ENCODE measurements around the gene TXLNA. TPM values are rescaled to one million over a fixed set of nuclear protein-coding genes. Genes with fewer than 3 reads are reported as not detected.

TXLNA gene
- total and polyA plus RNA-seq, 9 donors, result 30.5 to 46.2 (median 34.1) TPM

DNA sequence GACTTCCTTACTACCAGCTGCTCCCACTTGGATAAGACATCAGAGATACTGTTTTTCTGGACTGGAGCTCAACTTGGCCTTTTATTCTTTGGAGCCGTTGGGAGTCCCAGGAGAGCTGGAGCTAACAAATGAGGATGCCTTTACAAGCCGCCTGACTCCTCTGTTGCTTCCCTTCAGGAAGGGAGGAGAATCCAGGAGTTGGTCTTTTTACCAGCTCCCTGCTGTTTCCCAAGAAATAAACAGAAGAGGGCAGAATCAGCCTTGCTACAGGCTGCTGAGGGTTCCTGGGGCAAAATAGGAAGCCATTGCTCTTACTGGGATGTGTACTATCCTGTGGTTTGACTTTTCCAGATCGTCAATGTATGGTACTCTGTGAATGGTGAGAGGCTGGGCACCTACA is 44.2 kb downstream of the TXLNA start:
- peaks cover 23% of the 10 kb centered on the region for H3K4me1 ChIP-seq (ENCODE audit: control insufficient read depth, insufficient read depth, low read length)
- 62% methylated on average over 3 of the region's 3 CpGs for WGBS (ENCODE audit: insufficient coverage)
- H3K36me3 ChIP-seq (ENCODE audit: control insufficient read depth, insufficient read depth, low read length), result peaks cover 59% of the 10 kb centered on the region
- no peak overlapping the region for H3K27ac ChIP-seq (ENCODE audit: low read length)
- no peaks in the 10 kb centered on the region for H3K27me3 ChIP-seq (ENCODE audit: control insufficient read depth, insufficient read depth, low read length)
- no peak for DNase-seq
- no peak overlapping the region for H3K4me3 ChIP-seq (ENCODE audit: low read length)
- no peaks in the 10 kb centered on the region for H3K9me3 ChIP-seq (replicated peaks; ENCODE audit: control insufficient read depth, low read depth, low read length)

DNA sequence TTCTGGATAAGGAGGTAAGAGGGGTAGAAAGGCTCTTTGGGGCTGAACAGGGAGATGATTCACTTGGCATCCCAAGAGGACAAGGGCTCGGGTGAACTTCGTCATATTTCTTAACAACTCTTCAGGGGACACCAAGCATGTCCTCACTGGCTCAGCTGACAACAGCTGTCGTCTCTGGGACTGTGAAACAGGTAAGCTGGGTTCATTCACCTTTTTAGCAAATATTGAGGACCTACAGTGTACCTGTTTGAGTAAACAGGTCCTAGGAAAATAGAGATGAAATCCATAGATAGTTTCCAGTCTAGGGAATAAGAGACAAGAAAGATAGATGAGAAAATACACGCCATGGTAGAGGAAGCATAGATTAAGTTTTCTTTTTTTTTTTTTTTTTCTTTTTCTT is 44.8 kb downstream of the TXLNA start:
- no peaks in the 10 kb centered on the region for H3K9me3 ChIP-seq (replicated peaks; ENCODE audit: control insufficient read depth, low read depth, low read length)
- no peak overlapping the region for H3K4me3 ChIP-seq (ENCODE audit: low read length)
- 100% methylated on average over 2 of the region's 4 CpGs for WGBS (ENCODE audit: insufficient coverage)
- peaks cover 60% of the 10 kb centered on the region for H3K36me3 ChIP-seq (ENCODE audit: control insufficient read depth, insufficient read depth, low read length)
- DNase-seq, result no peak
- no peak overlapping the region for H3K27ac ChIP-seq (ENCODE audit: low read length)
- H3K27me3 ChIP-seq (ENCODE audit: control insufficient read depth, insufficient read depth, low read length), result no peaks in the 10 kb centered on the region
- peaks cover 23% of the 10 kb centered on the region for H3K4me1 ChIP-seq (ENCODE audit: control insufficient read depth, insufficient read depth, low read length)

DNA sequence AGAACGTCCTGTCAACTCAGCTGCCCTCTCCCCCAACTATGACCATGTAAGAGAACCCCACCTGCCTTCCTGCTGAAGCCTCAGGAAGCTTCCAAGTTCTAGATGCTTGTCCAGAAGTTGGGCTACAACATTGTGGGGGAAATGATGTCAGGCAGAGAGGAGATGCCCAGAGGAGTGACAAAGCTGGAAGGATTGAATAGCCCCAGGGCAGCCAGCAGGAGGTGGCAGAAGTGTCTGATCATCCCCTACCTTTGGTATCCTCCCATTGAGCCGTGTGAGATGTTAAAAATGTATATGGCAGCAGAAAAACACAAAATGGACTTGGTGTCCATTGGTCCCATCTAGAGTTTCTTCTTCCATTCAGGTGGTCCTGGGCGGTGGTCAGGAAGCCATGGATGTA is 49.3 kb downstream of the TXLNA start:
- no peaks in the 10 kb centered on the region for H3K27me3 ChIP-seq (ENCODE audit: control insufficient read depth, insufficient read depth, low read length)
- no CpG with 5 or more reads among the region's 3 CpGs for WGBS (ENCODE audit: insufficient coverage)
- no peak overlapping the region for H3K4me3 ChIP-seq (ENCODE audit: low read length)
- H3K36me3 ChIP-seq (ENCODE audit: control insufficient read depth, insufficient read depth, low read length), result peaks cover 70% of the 10 kb centered on the region
- H3K9me3 ChIP-seq (replicated peaks; ENCODE audit: control insufficient read depth, low read depth, low read length), result no peaks in the 10 kb centered on the region
- H3K4me1 ChIP-seq (ENCODE audit: control insufficient read depth, insufficient read depth, low read length), result peaks cover under 1% of the 10 kb centered on the region
- H3K27ac ChIP-seq (ENCODE audit: low read length), result no peak overlapping the region
- DNase-seq, result no peak

DNA sequence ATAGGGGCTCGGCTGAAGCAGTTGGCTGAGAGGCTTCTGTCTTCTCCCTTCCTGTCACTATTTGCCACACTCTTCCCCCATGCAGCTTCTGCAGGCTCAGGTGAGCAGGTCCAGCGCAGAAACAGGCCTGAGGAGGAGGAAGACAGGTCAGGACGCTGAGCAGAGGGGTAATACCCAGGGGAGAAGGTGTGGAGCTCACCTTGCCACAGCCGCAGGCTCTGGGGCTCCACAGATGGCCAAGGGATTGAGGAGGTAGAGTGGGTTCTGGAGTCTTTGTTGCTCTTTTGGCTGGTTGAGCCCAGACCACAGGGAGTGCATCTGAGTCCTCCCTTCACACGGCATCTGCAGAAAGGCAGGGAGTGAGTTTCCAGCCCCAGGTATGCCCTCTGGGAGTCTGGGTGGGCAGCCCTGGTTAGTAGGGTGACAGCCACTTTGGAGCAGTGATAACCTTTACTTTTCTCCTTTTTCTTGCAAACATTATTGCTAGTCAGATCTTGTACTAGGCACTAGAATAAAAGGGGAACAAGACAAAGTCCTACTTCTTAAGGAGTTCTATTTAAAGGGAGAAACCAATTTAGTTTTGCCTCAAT is 52.5 kb downstream of the TXLNA start:
- WGBS (ENCODE audit: insufficient coverage), result 77% methylated on average over 2 of the region's 5 CpGs

DNA sequence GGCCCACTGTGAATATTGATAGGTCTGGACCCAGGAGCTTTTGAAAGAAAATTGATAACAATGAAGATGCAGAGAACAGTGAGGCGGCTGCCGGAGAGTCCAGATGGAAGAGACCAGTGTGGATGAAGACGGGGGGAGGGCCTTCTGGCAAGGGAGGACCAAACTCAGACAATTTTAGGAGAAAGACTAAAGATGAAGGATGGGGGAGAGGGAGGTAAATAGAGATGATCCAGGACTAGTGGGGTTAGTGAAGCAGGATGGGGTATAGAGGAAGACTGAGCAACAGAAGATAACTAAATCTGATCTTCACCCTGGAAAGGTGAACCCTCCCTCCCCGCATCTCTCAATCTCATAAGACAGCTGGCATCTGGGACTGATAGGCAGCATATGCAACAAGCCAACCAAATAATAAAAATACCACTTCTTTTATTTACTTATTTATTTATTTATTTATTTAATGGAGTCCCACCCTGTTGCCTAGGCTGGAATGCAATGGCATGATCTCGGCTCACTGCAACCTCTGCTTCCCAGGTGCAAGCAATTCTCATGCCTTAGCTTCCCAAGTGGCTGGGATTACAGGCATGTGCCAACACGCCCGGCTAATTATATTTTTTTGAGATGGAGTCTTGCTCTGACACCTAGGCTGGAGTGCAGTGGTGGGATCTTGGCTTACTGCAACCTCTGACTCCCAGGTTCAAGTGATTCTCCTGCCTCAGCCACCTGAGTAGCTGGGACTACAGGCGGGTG is 53.3 kb downstream of the TXLNA start:
- DNase-seq, result no peak
- Histone ChIP-seq H3K4me1 (ENCODE audit: control insufficient read depth, insufficient read depth, low read length) (no peaks in the 10 kb centered on the region), H3K27ac (ENCODE audit: low read length) (no peak overlapping the region), H3K9me3 (replicated peaks; ENCODE audit: control insufficient read depth, low read depth, low read length) (no peaks in the 10 kb centered on the region), H3K4me3 (ENCODE audit: low read length) (no peak overlapping the region), H3K36me3 (ENCODE audit: control insufficient read depth, insufficient read depth, low read length) (peaks cover 53% of the 10 kb centered on the region), H3K27me3 (ENCODE audit: control insufficient read depth, insufficient read depth, low read length) (no peaks in the 10 kb centered on the region)
- 77% methylated on average over 4 of the region's 8 CpGs for WGBS (ENCODE audit: insufficient coverage)

More for the DNA sequence above, 52.5 kb downstream of the TXLNA start:
- H3K27me3 ChIP-seq (ENCODE audit: control insufficient read depth, insufficient read depth, low read length), result no peaks in the 10 kb centered on the region
- no peak for DNase-seq
- H3K4me1 ChIP-seq (ENCODE audit: control insufficient read depth, insufficient read depth, low read length), result no peaks in the 10 kb centered on the region
- no peaks in the 10 kb centered on the region for H3K9me3 ChIP-seq (replicated peaks; ENCODE audit: control insufficient read depth, low read depth, low read length)
- H3K4me3 ChIP-seq (ENCODE audit: low read length), result no peak overlapping the region
- H3K36me3 ChIP-seq (ENCODE audit: control insufficient read depth, insufficient read depth, low read length), result peaks cover 57% of the 10 kb centered on the region
- H3K27ac ChIP-seq (ENCODE audit: low read length), result no peak overlapping the region

DNA sequence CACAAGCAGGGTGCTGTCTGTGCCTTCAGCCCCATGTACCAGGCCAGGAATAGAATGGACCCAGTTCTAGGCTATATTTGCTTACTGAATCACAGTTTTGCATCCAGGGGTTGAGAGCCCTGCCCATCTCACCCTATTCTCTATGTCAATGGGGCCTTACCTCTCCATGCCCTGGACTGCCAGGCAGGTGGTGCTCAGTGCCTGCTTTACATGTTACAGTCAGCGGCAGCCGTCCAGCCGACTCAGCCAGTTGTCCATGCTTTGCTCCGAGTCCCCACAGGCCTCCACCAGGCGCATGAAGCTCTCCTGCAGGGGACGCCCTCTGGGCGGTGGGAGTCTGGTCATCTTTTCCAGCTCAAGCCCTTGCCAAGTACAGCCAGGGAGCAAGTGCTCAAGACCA is 55.3 kb downstream of the TXLNA start:
- peaks cover 42% of the 10 kb centered on the region for H3K36me3 ChIP-seq (ENCODE audit: control insufficient read depth, insufficient read depth, low read length)
- no peaks in the 10 kb centered on the region for H3K27me3 ChIP-seq (ENCODE audit: control insufficient read depth, insufficient read depth, low read length)
- no peak for DNase-seq
- H3K4me3 ChIP-seq (ENCODE audit: low read length), result no peak overlapping the region
- peaks cover 8% of the 10 kb centered on the region for H3K4me1 ChIP-seq (ENCODE audit: control insufficient read depth, insufficient read depth, low read length)
- 73% methylated on average over 7 of the region's 7 CpGs for WGBS (ENCODE audit: insufficient coverage)
- no peaks in the 10 kb centered on the region for H3K9me3 ChIP-seq (replicated peaks; ENCODE audit: control insufficient read depth, low read depth, low read length)
- H3K27ac ChIP-seq (ENCODE audit: low read length), result no peak overlapping the region

DNA sequence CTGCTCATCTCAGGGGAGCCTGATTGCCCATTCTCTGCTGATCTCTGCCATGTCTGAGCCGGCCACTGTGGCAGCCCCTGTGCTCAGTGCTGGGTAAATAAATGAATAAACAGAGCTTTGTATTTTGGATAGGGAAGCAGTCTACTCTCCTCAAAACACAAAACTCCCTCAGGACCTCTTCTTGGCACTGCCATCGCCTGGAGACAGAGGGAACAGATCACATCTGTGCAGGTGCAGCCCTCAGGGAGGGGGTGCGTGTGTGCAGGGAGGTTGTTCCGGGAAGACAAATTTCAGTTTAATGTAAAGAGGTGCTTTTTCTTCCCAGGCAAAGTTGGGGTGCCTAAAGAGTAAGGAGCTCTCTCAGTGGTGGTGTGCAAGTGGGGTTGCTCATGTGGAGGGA is 59.9 kb downstream of the TXLNA start:
- Histone ChIP-seq H3K4me1 (ENCODE audit: control insufficient read depth, insufficient read depth, low read length) (peaks cover 36% of the 10 kb centered on the region), H3K9me3 (replicated peaks; ENCODE audit: control insufficient read depth, low read depth, low read length) (no peaks in the 10 kb centered on the region), H3K27ac (ENCODE audit: low read length) (peak overlapping the region; percentile 91), H3K36me3 (ENCODE audit: control insufficient read depth, insufficient read depth, low read length) (peaks cover 14% of the 10 kb centered on the region), H3K4me3 (ENCODE audit: low read length) (no peak overlapping the region), H3K27me3 (ENCODE audit: control insufficient read depth, insufficient read depth, low read length) (no peaks in the 10 kb centered on the region)
- DNase-seq, result no peak
- 39% methylated on average over 2 of the region's 4 CpGs for WGBS (ENCODE audit: insufficient coverage)

DNA sequence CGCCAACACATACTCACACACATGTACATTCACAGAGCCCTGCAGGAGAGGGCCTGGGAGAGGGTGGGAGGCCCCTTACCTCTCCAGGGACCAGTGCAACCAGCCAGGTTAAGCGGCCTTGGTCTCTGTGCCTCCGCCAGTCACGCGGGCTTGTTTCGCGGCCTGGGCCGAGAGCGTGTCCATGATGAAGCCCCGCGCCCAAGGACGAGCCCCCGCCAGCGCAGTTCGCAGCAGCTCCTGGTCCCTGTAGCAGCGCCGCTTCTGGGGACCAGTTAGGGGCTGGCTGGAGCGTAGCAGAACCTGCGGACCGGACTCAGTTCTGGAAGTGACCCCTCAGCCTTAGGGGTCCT is 60.3 kb downstream of the TXLNA start:
- Histone ChIP-seq H3K27me3 (ENCODE audit: control insufficient read depth, insufficient read depth, low read length) (no peaks in the 10 kb centered on the region), H3K9me3 (replicated peaks; ENCODE audit: control insufficient read depth, low read depth, low read length) (no peaks in the 10 kb centered on the region), H3K4me1 (ENCODE audit: control insufficient read depth, insufficient read depth, low read length) (peaks cover 36% of the 10 kb centered on the region), H3K27ac (ENCODE audit: low read length) (peak overlapping the region; percentile 91), H3K4me3 (ENCODE audit: low read length) (peak overlapping the region; percentile 78), H3K36me3 (ENCODE audit: control insufficient read depth, insufficient read depth, low read length) (peaks cover 11% of the 10 kb centered on the region)
- no peak for DNase-seq
- WGBS (ENCODE audit: insufficient coverage), result 15% methylated on average over 19 of the region's 20 CpGs

DNA sequence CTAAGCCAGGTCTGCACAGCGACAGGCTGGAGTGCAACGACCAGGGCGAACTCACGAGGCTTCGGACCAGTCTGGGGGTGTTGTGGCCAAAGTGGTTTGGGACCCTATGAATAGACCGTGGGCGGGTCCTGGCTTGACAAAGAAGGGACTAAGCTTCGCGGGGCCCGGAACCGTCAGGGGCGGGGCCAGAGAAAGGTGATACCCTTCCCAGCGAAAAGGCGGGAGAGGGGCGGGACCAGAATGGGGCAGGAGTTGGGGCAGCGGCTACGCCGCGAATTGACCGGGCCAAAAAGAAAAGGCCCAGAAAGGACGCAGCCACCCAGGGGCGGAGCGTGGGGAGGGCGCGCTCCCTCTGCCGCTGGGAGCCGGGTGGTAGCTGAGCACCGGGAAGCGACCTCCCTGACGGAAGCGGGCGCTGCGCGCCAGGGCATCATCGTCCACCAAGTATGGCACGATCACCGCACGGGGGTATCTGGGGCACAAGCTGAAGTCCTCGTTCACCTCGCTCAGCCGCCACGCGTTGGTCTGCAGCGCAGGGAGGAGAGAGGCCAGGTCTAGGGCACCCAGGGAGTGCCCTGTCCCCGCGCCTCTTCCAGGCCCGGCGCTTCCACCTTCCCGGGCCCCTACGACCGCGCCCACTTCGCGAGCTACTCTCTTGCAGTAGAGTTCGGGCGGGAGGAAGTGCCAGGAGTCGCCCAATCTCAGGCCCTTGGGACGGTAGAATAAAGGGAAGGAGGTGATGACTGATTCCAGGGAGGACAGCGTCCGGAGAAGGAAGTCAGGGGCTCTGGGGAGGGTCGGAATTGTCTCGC is 60.9 kb downstream of the TXLNA start:
- peak; percentile 77 for DNase-seq
- Histone ChIP-seq H3K9me3 (replicated peaks; ENCODE audit: control insufficient read depth, low read depth, low read length) (no peaks in the 10 kb centered on the region), H3K36me3 (ENCODE audit: control insufficient read depth, insufficient read depth, low read length) (peaks cover 8% of the 10 kb centered on the region), H3K4me3 (ENCODE audit: low read length) (peak overlapping the region; percentile 78), H3K27ac (ENCODE audit: low read length) (peak overlapping the region; percentile 91), H3K27me3 (ENCODE audit: control insufficient read depth, insufficient read depth, low read length) (no peaks in the 10 kb centered on the region), H3K4me1 (ENCODE audit: control insufficient read depth, insufficient read depth, low read length) (peaks cover 36% of the 10 kb centered on the region)
- 1% methylated on average over 58 of the region's 62 CpGs for WGBS (ENCODE audit: insufficient coverage)

Data from muscle of leg (tissue), 11 donors.